ENCODE measurements around the gene CAPN13.

GRCh38 chr2:30801821-30802455 lies 5.3 kb downstream of the CAPN13 start:
- TF ChIP-seq, protein P1, sequence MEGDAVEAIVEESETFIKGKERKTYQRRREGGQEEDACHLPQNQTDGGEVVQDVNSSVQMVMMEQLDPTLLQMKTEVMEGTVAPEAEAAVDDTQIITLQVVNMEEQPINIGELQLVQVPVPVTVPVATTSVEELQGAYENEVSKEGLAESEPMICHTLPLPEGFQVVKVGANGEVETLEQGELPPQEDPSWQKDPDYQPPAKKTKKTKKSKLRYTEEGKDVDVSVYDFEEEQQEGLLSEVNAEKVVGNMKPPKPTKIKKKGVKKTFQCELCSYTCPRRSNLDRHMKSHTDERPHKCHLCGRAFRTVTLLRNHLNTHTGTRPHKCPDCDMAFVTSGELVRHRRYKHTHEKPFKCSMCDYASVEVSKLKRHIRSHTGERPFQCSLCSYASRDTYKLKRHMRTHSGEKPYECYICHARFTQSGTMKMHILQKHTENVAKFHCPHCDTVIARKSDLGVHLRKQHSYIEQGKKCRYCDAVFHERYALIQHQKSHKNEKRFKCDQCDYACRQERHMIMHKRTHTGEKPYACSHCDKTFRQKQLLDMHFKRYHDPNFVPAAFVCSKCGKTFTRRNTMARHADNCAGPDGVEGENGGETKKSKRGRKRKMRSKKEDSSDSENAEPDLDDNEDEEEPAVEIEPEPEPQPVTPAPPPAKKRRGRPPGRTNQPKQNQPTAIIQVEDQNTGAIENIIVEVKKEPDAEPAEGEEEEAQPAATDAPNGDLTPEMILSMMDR (conservative IDR thresholded peaks at IDR 0.05; ENCODE audit: low read length): no peak
- no peak for TF ChIP-seq EZH2phosphoT487 (IDR thresholded peaks at IDR 0.05; ENCODE audit: borderline replicate concordance)
